OCI-LY3 (cell line): Measurements from ENCODE around the gene FAM229A.
"Not testable (repeated sequence)": the region's sequence is repeated elsewhere in the genome, so short reads cannot be mapped to it uniquely, and the experiment has no call there.

Experiments
- H2AFZ ChIP-seq: fragments of 200-600, 300-600 bp; shearing (Covaris generic); 2 replicates; pipeline ENCODE4 v1.6.0; 2014; ENCODE audit warnings: antibody characterized with exemption, low read depth, low read length
- H3K27ac ChIP-seq: fragments of 200-600, 300-600 bp; sonication (generic); 2 replicates; pipeline ENCODE4 v1.5.1; 2014; ENCODE audit warnings: mild to moderate bottlenecking, low read length, moderate library complexity, mixed read lengths
- H3K27me3 ChIP-seq: fragments of 200-600, 300-600 bp; sonication (generic); 2 replicates; pipeline ENCODE4 v1.6.1; 2014; ENCODE audit warnings: low read depth, low read length, mixed read lengths
- H3K36me3 ChIP-seq: fragments of 200-600, 300-600 bp; sonication (generic); replicated peaks from 2 replicates; pipeline ENCODE3; 2014; ENCODE audit warnings: low read depth, low read length, mixed read lengths
- H3K4me1 ChIP-seq: fragments of 300-600, 200-600 bp; sonication (generic); 2 replicates; pipeline ENCODE4 v1.6.1; 2014; ENCODE audit warnings: low read length, mixed read lengths
- H3K4me2 ChIP-seq: fragments of 200-600, 300-600 bp; sonication (generic); 2 replicates; pipeline ENCODE4 v1.6.1; 2014; ENCODE audit warnings: low read length, mixed read lengths
- H3K4me3 ChIP-seq: fragments of 300-600, 200-600 bp; sonication (generic); 2 replicates; pipeline ENCODE4 v1.5.1; 2014; ENCODE audit warnings: antibody characterized with exemption, mild to moderate bottlenecking, low read length, moderate library complexity
- H3K79me2 ChIP-seq: fragments of 300-600, 200-600 bp; shearing (Covaris generic); 2 replicates; pipeline ENCODE4 v1.6.1; 2014; ENCODE audit warnings: mild to moderate bottlenecking, low read length, mixed read lengths
- H3K9ac ChIP-seq: fragments of 300-600, 200-600 bp; shearing (Covaris generic); 2 replicates; pipeline ENCODE4 v1.6.0; 2014; ENCODE audit warnings: mild to moderate bottlenecking, low read length, moderate library complexity
- H3K9me3 ChIP-seq: fragments of 200-600, 300-600 bp; shearing (Covaris generic); 2 replicates; pipeline ENCODE4 v1.6.1; 2014; ENCODE audit warnings: low read length, mixed read lengths; ENCODE audit not compliant: insufficient read depth
- H4K20me1 ChIP-seq: fragments of 200-600, 300-600 bp; sonication (generic); 2 replicates; pipeline ENCODE4 v1.6.1; 2016; ENCODE audit warnings: low read length, mixed read lengths; ENCODE audit not compliant: insufficient read depth
- EZH2phosphoT487 ChIP-seq: fragments of 200-600 bp; shearing (Covaris generic); IDR thresholded peaks from 2 replicates; pipeline ENCODE4 v1.6.1; 2018; ENCODE audit warnings: antibody characterized with exemption, mixed run types, low read depth
- TF ChIP-seq, protein P1 (sequence below): fragments of 200-600, 300-600 bp; sonication (generic); IDR thresholded peaks from 2 replicates; pipeline ENCODE4 v1.5.1; 2014; ENCODE audit warnings: antibody characterized with exemption, low read length, low read depth

The FAM229A gene

GRCh38 chr1:32404946-32405345 is 42.7 kb upstream of the FAM229A start:
- Histone ChIP-seq H3K79me2 (no peaks in the 10 kb centered on the region), H3K4me1 (peaks cover 3% of the 10 kb centered on the region; the same call in 1 of the 2 replicates), H3K4me2 (no peak overlapping the region), H3K9me3 (no peaks in the 10 kb centered on the region), H3K9ac (no peak overlapping the region), H2AFZ (no peak overlapping the region), H3K4me3 (no peak overlapping the region), H3K36me3 (no peaks in the 10 kb centered on the region), H3K27ac (no peak overlapping the region), H4K20me1 (no peaks in the 10 kb centered on the region), H3K27me3 (no peaks in the 10 kb centered on the region)
- no peak for TF ChIP-seq EZH2phosphoT487
- TF ChIP-seq, protein P1, sequence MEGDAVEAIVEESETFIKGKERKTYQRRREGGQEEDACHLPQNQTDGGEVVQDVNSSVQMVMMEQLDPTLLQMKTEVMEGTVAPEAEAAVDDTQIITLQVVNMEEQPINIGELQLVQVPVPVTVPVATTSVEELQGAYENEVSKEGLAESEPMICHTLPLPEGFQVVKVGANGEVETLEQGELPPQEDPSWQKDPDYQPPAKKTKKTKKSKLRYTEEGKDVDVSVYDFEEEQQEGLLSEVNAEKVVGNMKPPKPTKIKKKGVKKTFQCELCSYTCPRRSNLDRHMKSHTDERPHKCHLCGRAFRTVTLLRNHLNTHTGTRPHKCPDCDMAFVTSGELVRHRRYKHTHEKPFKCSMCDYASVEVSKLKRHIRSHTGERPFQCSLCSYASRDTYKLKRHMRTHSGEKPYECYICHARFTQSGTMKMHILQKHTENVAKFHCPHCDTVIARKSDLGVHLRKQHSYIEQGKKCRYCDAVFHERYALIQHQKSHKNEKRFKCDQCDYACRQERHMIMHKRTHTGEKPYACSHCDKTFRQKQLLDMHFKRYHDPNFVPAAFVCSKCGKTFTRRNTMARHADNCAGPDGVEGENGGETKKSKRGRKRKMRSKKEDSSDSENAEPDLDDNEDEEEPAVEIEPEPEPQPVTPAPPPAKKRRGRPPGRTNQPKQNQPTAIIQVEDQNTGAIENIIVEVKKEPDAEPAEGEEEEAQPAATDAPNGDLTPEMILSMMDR, result no peak

DNA sequence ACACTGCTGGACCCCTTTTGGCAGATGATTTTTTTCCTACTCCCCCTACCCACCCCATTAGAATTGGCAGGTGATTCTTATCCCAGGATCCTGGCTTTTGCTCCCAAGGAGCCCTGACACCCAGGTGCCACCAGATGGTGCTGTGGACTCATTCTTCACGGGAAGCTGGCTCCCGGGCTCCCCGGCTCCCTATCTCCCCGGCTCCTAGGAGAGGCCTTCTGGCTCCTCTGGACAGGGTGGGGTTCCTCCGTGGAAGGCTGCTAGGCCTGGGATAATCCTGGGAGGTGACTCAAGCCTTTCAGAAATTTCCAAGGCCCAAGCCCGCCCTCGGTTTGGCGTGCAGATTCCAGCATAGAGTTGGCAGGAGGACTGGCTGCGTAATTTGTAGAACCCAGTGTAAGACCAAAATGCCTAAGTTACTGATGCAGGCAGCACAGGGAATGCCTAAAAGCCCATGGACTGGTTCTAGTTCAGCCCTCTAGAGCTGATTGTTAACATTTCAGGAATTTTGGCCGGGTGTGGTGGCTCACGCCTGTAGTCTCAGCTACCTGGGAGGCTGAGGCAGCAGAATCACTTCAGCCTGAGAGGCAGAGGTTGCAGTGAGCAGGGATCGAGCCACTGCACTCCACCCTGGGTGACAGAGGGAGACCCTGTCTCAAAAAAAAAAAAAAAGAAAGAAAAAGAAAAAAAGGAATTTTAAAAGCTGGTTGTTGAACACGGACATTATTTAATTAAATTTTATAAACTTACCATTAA is 38.8 kb upstream of the FAM229A start:
- Histone ChIP-seq H3K9me3 (no peaks in the 10 kb centered on the region), H3K9ac (peak overlapping the region; percentile 45; the same call in 1 of the 2 replicates), H3K79me2 (no peaks in the 10 kb centered on the region), H3K27ac (no peak overlapping the region), H3K36me3 (no peaks in the 10 kb centered on the region), H3K4me2 (peak overlapping the region; percentile 93), H3K27me3 (no peaks in the 10 kb centered on the region), H4K20me1 (no peaks in the 10 kb centered on the region), H3K4me3 (peak overlapping the region; percentile 77), H2AFZ (peak overlapping the region; percentile 99), H3K4me1 (peaks cover 3% of the 10 kb centered on the region; the same call in 1 of the 2 replicates)
- TF ChIP-seq EZH2phosphoT487, result no peak
- TF ChIP-seq, protein P1, result peak; percentile 72

DNA sequence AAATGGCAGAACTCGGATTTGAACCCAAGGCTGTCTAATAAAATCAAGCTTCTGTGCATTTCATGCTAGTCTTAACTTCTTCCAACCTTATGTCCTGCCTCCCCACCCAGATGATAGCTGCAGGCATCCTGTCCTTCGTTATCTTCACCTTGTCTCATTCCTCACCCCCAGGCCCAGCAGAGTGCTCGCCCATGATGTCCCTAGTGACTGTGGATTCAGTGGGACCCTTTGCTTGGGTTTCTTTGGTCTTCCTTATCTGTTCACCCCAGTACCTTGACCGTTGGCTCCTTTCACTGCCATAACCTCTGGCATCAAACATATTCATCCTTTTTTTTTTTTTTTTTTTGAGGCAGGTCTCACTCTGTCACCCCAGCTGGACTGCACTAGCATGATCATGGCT is 37.6 kb upstream of the FAM229A start:
- H3K9me3 ChIP-seq, result no peaks in the 10 kb centered on the region
- no peak for TF ChIP-seq EZH2phosphoT487
- TF ChIP-seq, protein P1, result no peak

DNA sequence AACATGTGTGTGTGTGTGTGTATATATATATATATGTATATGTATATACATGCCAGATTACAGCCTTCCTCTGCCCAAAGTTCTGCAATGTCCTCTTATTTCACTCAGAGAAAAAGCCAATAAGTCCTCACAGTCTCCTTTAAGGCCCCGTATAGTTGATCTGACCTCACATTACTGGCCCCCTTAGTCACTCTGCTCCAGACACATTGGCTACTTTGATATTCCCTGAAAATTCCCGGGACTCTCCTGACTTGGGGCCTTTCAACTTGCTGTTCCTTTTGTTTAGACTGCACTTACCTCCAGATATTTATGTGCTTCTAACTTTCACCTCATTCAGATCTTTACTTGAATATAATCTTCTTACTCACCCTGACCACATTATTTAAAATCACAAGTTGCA is 36.1 kb upstream of the FAM229A start:
- H3K4me1 ChIP-seq, result peaks cover 6% of the 10 kb centered on the region
- peaks cover 8% of the 10 kb centered on the region for H3K79me2 ChIP-seq
- no peak overlapping the region for H3K9ac ChIP-seq
- no peaks in the 10 kb centered on the region for H3K36me3 ChIP-seq
- H3K27me3 ChIP-seq, result no peaks in the 10 kb centered on the region
- no peak overlapping the region for H3K27ac ChIP-seq
- H3K4me2 ChIP-seq, result no peak overlapping the region
- no peak for TF ChIP-seq EZH2phosphoT487
- TF ChIP-seq, protein P1, result no peak
- H3K4me3 ChIP-seq, result no peak overlapping the region
- no peak overlapping the region for H2AFZ ChIP-seq
- no peaks in the 10 kb centered on the region for H4K20me1 ChIP-seq
- H3K9me3 ChIP-seq, result no peaks in the 10 kb centered on the region

More for the DNA sequence above, 37.6 kb upstream of the FAM229A start:
- H4K20me1 ChIP-seq, result no peaks in the 10 kb centered on the region
- H3K9ac ChIP-seq, result no peak overlapping the region
- no peaks in the 10 kb centered on the region for H3K27me3 ChIP-seq
- no peaks in the 10 kb centered on the region for H3K79me2 ChIP-seq
- H3K27ac ChIP-seq, result no peak overlapping the region
- H3K36me3 ChIP-seq, result no peaks in the 10 kb centered on the region
- no peak overlapping the region for H3K4me2 ChIP-seq
- H3K4me3 ChIP-seq, result no peak overlapping the region
- no peak overlapping the region for H2AFZ ChIP-seq
- H3K4me1 ChIP-seq, result peaks cover 3% of the 10 kb centered on the region; the same call in 1 of the 2 replicates

- H3K4me2 ChIP-seq, H2AFZ ChIP-seq, H3K4me3 ChIP-seq, H4K20me1 ChIP-seq, H3K36me3 ChIP-seq, H3K27ac ChIP-seq, H3K9ac ChIP-seq, H3K9me3 ChIP-seq, H3K27me3 ChIP-seq: not testable (repeated sequence)
- Histone ChIP-seq H3K79me2 (peaks cover 14% of the 10 kb centered on the region), H3K4me1 (peaks cover 10% of the 10 kb centered on the region)
Measured at GRCh38 chr1:32396524-32396923, 34.2 kb upstream of the FAM229A start.
